GM10847 (cell line): ENCODE results near the gene MRPL40.

Experiments used
- POLR2A ChIP-seq: IDR thresholded peaks from 2 replicates; pipeline ENCODE4 v1.6.1; 2011; ENCODE audit not compliant: insufficient read length; ENCODE audit errors: extremely low read depth

MRPL40 gene

GRCh38 chr22:19447330-19448075, 15.2 kb downstream of the MRPL40 start, which contains the start of gene C22orf39:
Gene C22orf39 (minus strand): TSS chr22:19447711. CDS start chr22:19447688, 23 bp downstream.
- peak; percentile 82 for TF ChIP-seq POLR2A

DNA sequence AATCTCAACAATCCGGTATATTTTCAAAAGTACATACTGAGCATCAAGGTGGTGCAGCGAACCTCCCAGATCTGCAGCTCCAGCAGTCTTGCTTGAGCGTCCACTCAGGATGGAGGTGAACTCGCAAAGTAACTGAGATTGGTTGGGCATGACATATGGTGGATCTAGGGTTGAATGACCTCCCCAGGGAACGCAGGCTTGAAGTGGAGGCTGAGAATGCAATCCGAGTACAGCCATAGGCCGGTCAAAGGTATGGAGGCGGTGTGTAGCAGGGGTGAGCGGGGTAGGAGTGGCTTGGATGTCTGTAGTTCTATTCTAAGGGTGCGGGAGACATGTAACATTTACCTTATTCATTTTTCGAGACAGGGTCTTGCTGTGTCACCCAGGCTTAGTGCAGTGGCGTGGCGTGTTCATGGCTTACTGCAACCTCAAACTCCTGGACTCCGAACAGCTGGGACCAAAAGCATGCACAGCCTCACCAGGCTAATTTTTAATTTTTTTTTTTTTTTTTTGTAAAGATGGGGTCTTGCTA, 15.8 kb downstream of the MRPL40 start:
- TF ChIP-seq POLR2A, result no peak

GRCh38 chr22:19448739-19449421, 16.5 kb downstream of the MRPL40 start:
- no peak for TF ChIP-seq POLR2A

DNA sequence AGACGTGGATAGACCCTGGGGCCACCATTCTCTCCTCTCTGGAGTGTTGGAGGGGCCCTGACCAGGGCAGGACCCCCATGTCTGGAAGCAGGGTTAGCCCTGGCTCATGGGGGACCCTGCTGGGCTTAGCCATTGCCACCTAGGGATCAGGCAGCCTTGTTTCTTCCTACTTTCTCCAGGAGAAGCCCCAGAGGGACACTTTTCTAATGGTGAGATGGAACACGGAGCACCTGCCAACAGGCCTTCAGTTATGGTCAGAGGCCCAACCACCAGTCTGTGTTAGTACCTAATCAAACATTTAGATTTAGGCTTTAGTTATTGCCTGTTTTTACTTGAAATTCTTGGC, 17.1 kb downstream of the MRPL40 start:
- TF ChIP-seq POLR2A, result no peak

GRCh38 chr22:19450363-19451175, 18.2 kb downstream of the MRPL40 start:
- TF ChIP-seq POLR2A, result no peak

- TF ChIP-seq POLR2A, result no peak
Measured at GRCh38 chr22:19451570-19451969, 19.2 kb downstream of the MRPL40 start.

GRCh38 chr22:19453718-19454117, 21.4 kb downstream of the MRPL40 start:
- no peak for TF ChIP-seq POLR2A

DNA sequence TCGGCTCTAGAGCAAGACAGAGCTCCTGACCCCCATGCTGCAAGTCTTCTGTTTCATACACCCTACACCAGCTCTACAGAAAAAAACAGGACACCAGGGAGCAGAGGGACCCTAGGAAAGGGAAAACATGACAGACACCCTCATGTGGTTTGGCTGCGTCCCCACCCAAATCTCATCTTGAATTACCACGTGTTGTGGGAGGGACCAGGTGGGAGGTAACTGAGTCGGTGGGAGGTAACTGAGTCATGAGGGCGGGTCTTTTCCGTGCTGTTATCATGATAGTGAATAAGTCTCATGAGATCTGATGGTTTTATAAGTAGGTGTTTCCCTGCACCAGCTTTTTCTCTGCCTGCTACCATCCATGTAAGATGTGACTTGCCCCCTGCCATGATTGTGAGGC, 21.8 kb downstream of the MRPL40 start:
- no peak for TF ChIP-seq POLR2A

DNA sequence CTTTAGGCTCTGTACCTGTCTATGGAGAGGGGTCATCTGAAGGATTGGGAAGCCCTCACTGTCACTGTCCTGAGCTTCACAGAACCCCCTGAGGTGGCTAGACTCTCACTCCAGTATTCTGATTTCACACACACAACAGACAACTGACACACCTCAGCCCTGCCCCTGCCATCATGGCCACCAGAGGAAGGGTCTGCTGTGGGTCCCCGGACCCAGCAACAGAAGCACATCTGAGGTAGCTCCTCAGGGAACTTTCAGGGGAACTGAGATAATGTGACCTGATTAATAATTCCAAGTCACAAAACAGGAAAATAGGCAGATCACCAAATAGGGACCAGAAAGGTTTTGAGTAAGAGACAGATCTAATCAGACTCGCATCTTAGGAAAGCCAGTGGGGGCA, 22.7 kb downstream of the MRPL40 start:
- TF ChIP-seq POLR2A, result no peak

- TF ChIP-seq POLR2A, result no peak
Measured at GRCh38 chr22:19455585-19456370, 23.4 kb downstream of the MRPL40 start.

GRCh38 chr22:19456541-19456940, 24.2 kb downstream of the MRPL40 start:
- no peak for TF ChIP-seq POLR2A

DNA sequence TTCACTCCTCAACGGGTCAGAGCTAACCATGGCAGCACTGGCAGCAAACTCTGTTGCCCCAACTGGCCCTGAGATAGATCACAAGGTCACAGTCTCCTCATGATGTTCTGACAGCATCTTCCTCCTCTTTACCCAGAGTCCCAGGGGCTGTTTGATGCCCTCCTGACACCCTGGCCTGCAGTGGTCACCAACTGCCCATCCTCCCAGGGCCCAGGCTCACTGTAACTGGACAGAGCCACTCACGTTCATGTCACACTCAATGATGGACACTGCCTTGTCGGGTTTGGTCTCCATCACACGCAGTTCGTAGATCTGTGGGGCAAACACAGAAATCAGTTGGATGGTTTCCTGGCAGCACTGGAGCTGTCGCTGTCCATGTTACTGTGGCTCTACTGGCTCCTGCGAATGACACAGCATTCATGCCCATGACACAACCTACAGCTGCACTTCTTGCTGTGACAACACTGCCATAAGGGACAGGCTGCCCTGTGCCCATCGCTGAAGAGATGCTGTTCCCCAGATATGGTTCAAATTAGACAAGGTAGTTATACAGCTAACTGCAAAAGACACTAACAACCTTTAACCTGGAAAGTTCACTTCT, 25.6 kb downstream of the MRPL40 start:
- no peak for TF ChIP-seq POLR2A

GRCh38 chr22:19460036-19460435, 27.7 kb downstream of the MRPL40 start:
- TF ChIP-seq POLR2A, result no peak

DNA sequence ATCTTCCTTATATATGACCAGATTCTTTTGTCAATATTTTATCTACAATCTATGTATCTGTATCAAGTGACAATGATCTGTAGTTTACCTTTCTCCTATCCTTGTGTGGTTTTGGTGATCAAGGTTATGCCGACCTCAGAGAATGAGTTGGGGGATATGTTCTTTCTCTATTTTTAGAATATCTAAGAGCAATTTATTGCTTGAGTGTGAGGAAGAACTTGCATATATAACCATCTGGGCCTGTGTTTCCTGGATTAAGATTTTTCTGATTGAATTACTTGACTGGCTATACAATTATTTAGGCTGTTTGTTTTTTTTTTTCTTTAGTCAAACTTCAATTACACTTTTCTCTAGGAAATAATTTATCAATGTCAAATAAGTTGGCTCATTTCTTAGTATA, 29.2 kb downstream of the MRPL40 start:
- TF ChIP-seq POLR2A, result no peak
